CD4-positive, alpha-beta T cell treated with Interleukin-4 for 1 hour (primary cell): Measurements from ENCODE around the gene ANGPT4.

Experiments
- DNase-seq, 2 donors: peaks; one replicate each; pipeline ENCODE4 v3.0.0-alpha.2; 2020 to 2022

The ANGPT4 gene

GRCh38 chr20:916125-916799, at the start of gene ANGPT4:
Gene ANGPT4, minus strand, starts transcription at chr20:916334. Its CDS starts 120 bp downstream, at chr20:916214.
- DNase-seq: no peak

- DNase-seq: no peak
Observed at GRCh38 chr20:963795-964194, 47.7 kb upstream of the ANGPT4 start.

- no peak for DNase-seq
Observed at GRCh38 chr20:962683-963082, 46.5 kb upstream of the ANGPT4 start.

GRCh38 chr20:962223-962622, 46.1 kb upstream of the ANGPT4 start:
- no peak for DNase-seq

- DNase-seq: no peak
Observed at GRCh38 chr20:961768-962167, 45.6 kb upstream of the ANGPT4 start.

GRCh38 chr20:959996-960615, 44.0 kb upstream of the ANGPT4 start:
- DNase-seq: no peak

GRCh38 chr20:958936-959815, 43.0 kb upstream of the ANGPT4 start:
- DNase-seq: no peak

GRCh38 chr20:957544-957943, 41.4 kb upstream of the ANGPT4 start:
- no peak for DNase-seq

- peak; percentile 73 for DNase-seq
Observed at GRCh38 chr20:956330-956951, 40.3 kb upstream of the ANGPT4 start.

GRCh38 chr20:955656-956055, 39.5 kb upstream of the ANGPT4 start:
- DNase-seq: no peak

- DNase-seq: no peak
Observed at GRCh38 chr20:955111-955510, 39.0 kb upstream of the ANGPT4 start.

GRCh38 chr20:953742-954141, 37.6 kb upstream of the ANGPT4 start:
- DNase-seq: no peak

- no peak for DNase-seq
Observed at GRCh38 chr20:952196-952795, 36.2 kb upstream of the ANGPT4 start.

- no peak for DNase-seq
Observed at GRCh38 chr20:951384-952169, 35.4 kb upstream of the ANGPT4 start.

GRCh38 chr20:949717-950116, 33.6 kb upstream of the ANGPT4 start:
- no peak for DNase-seq

- DNase-seq: no peak
Observed at GRCh38 chr20:946826-947225, 30.7 kb upstream of the ANGPT4 start.

- DNase-seq: no peak
Observed at GRCh38 chr20:945841-946240, 29.7 kb upstream of the ANGPT4 start.

GRCh38 chr20:944774-945410, 28.8 kb upstream of the ANGPT4 start:
- no peak for DNase-seq

GRCh38 chr20:944148-944547, 28.0 kb upstream of the ANGPT4 start:
- no peak for DNase-seq

GRCh38 chr20:942611-943010, 26.5 kb upstream of the ANGPT4 start:
- DNase-seq: no peak

- no peak for DNase-seq
Observed at GRCh38 chr20:940926-941325, 24.8 kb upstream of the ANGPT4 start.

GRCh38 chr20:939606-940005, 23.5 kb upstream of the ANGPT4 start:
- DNase-seq: no peak
